GDM1 (cell line): ENCODE data around the gene MACROD2.
"Not testable (repeated sequence)": the region's sequence is repeated elsewhere in the genome, so short reads cannot be mapped to it uniquely, and the experiment has no call there.

ENCODE experiments used
- DNase-seq: peaks from one replicate; lab custom pipeline; 2025; lab: John Stamatoyannopoulos, UW

MACROD2 gene

GRCh38 chr20:15109494-15109893, 1114.2 kb downstream of the MACROD2 start:
- DNase-seq, result no peak

DNA sequence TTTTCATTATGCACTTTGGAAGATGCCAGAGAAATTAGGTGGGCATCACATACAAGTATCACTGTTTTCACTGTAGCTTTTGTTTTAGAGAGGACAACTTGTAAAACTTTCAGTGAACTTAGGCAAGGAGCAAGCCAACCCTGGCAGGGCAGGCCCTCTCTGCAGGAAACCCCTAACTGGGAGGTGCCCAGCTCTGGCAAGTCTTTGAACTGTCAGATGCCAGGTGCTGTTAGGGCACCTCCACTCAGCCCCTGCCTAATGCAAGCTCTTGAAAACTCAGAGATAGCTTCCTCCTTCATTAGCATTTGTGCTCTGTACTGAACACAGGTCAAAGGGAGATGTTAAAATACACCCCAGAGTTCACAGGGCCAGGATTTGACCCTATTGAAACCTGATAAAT, 1116.3 kb downstream of the MACROD2 start:
- no peak for DNase-seq

DNA sequence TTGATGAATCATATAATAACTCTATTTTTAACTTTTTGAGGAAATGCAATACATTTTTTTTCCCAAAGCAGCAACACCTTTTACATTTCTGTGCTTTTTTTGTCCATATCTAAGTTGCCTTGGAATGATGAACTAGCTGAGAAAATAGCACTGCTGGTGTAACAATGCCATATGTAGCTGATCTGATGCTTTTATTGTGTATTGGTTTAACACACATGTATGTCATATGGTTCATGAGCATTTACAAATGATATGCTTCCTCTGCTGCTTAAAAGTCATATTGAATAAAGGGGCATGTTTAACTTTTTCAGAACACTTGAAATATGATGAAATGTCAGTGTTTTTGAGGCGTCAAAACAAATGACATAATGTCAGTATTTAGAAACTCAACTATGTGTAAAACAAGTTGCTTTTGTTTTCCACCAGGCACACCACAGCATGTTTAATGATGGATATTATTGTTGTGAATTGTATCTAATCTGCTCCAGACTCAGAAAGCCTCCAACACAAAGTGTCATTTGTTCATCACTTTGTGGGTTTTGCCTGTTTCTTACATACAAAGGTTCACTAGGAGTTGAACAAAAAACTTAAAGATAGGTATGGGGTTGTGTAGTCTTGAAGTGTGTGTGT, 1117.9 kb downstream of the MACROD2 start:
- DNase-seq, result no peak

- no peak for DNase-seq
Measured at GRCh38 chr20:15119852-15120487, 1124.7 kb downstream of the MACROD2 start.

DNA sequence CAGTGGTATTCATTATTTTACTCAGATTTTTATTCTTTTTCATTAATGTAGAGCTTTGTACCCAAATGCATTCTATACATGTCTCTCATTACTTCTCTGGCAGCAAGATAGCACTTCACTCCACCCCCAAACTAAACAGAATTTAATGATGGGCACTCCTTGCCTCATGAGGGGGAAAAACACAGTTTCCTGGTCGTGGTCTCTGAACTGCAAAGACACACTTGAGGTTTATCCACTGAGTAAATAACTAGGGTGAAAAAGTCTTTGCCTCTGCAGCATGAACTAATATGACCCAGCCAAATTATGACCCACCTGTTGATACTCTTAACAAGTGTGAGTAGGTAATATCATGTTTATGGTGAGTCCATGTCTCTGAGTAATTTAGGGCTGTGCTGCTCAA, 1127.3 kb downstream of the MACROD2 start:
- no peak for DNase-seq

DNA sequence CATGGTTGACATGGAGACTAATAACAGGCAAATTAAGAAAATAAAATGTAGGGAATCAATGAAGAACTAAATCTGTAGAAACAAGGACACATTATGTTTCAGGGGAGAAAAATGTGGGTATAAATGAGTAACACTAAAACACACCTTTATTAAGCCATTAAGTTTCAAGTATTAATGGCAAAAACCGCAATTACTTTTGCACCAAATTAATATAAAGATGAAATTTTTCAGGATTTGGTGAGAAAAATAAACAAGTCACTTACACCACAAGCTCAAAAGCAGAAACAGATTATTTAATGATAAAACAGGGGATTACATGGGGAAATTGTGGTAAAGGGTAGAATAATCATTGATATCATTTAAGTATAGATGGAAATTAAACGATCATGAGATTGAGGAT, 1135.9 kb downstream of the MACROD2 start:
- DNase-seq, result no peak

- DNase-seq, result no peak
Measured at GRCh38 chr20:15138548-15139126, 1143.3 kb downstream of the MACROD2 start.

DNA sequence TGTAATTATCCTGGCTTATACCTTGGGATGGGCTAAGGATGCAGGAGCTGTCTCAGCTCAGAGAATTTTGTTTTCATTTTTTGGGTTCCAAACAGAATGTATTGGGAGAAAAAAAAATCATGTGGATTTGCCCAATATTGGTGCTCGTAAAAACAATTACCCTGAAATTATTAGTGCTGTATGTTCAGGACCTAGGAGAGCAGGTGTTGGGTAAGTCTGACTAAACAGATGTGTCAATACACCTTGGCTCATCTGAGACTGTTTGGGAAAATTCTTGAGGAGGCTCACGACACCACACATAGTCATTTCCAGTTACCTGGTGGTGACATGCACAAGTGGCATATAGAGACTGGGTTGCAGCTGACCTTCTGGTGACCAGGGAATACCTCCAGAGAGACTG, 1144.2 kb downstream of the MACROD2 start:
- DNase-seq, result no peak

DNA sequence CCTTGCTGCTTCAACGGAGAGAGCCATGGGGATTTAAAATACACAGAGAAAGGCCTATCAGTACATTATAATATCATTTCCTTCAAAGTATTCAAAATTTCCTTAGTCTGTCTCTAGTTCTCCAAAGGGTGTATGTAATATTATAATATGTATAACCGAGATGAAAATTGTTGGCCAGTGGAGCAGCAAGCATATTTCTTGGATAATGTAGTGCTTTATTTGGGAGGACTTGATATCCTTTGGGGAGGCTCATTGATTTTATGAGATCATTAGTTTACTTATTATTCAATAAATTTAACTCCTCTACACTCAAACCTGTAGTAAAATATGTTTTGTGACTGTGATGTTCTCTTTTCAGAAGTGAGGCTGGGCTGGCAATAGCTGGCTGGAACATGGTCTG, 1145.0 kb downstream of the MACROD2 start:
- no peak for DNase-seq

- not testable (repeated sequence) for DNase-seq
Measured at GRCh38 chr20:15140940-15141339, 1145.6 kb downstream of the MACROD2 start.

GRCh38 chr20:15141861-15142260, 1146.5 kb downstream of the MACROD2 start:
- DNase-seq, result no peak

GRCh38 chr20:15143478-15143877, 1148.2 kb downstream of the MACROD2 start:
- DNase-seq, result no peak

DNA sequence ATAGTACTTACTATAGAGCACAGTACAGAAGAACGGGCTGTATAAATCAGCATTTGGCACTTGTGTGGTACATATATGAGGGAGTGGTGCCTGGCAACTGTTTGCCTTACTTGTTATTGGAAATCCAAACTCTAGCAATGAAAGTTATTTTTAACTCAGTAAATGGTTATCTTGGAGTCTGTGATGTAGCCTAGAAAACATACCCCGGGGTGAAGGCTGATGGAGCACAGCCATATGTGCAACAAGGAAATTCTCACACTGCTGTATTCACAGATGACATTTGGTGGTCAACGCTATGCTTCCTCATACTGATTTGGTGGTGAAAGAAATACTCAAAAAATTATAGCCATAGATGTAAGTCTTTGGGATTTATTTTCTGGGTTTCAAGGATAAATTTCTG, 1149.6 kb downstream of the MACROD2 start:
- no peak for DNase-seq

- DNase-seq, result no peak
Measured at GRCh38 chr20:15146948-15147347, 1151.6 kb downstream of the MACROD2 start.

- no peak for DNase-seq
Measured at GRCh38 chr20:15154070-15154469, 1158.8 kb downstream of the MACROD2 start.

GRCh38 chr20:15155848-15156401, 1160.6 kb downstream of the MACROD2 start:
- DNase-seq, result no peak

- no peak for DNase-seq
Measured at GRCh38 chr20:15158533-15158932, 1163.2 kb downstream of the MACROD2 start.

DNA sequence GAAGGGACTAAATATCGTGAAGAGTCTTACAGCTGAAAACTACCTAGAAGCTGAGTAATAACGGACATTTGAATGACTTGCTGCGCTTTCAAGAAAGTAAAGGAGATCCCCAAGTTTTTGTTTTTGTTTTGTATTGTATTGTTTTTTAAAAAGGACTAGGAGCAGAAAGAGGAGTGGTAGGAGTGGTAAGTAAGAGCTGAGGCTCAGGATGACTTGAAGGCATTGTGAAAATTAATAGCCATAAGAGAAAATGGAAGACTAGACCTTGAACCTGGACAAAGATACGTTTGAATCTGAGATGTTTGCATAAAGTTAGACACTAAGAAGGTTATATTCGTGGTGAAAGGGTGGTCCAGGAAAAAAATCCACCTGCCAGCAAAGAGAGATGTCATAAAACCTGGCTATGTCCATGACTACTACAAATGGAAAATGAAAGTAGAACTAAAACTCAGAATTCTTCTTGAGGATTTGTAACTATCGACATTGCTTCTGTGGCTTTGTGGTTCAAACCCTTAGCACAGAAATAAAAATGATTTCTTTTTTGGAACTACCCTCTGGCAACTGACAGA, 1166.8 kb downstream of the MACROD2 start:
- DNase-seq, result no peak

GRCh38 chr20:15163632-15164031, 1168.3 kb downstream of the MACROD2 start:
- no peak for DNase-seq

GRCh38 chr20:15164726-15165125, 1169.4 kb downstream of the MACROD2 start:
- no peak for DNase-seq

DNA sequence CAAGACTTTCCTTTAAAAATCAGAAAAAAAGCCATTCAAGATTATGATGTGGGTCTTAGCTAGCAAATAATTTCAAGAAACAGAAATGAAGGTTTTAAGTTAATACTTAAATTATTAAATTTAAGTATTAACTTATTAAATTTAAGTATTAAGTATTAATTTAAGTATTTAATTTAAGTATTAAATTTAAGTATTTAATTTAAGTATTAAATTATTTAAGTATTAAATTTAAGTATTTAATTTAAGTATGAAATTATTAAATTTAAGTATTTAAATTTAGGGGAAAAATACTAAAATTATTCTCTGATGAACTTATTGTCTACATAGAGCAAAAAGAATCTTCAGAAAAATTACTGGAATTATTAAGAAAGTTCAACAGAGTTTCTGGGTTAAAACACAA, 1171.4 kb downstream of the MACROD2 start:
- no peak for DNase-seq

- DNase-seq, result no peak
Measured at GRCh38 chr20:15171016-15171415, 1175.7 kb downstream of the MACROD2 start.

DNA sequence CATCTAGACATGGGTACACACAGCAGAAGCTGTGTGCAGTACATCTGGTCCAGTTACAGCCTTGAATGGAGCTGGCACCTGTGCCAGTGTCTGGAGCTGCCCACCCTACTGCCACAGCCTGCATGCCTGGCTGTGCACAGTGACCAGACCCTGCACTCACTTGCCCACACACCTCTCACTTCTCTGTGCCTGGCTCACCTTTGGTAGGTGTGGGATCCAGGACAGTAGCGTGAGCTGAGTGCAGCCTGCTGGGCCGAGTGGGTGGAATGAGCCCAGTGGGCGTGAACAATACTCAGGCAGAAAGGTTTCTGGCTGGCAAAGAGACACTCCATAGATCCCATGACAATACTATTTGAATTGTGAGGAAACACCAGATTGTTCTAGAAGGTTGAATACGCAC, 1181.6 kb downstream of the MACROD2 start:
- DNase-seq, result no peak
